WERI-Rb-1 (cell line): ENCODE data around the gene CCDC124.
A peak's percentile ranks its signal among the peaks of the same experiment; 100 is the strongest.
"Not testable (repeated sequence)": the region's sequence is repeated elsewhere in the genome, so short reads cannot be mapped to it uniquely, and the experiment has no call there.

Experiments
- DNase-seq: peaks from one replicate; pipeline ENCODE4 v3.0.0-alpha.2; 2020
- H3K27ac ChIP-seq: fragments of 250-450 bp; sonication (Bioruptor Pico); 2 replicates; pipeline ENCODE4 v1.5.1; 2020; ENCODE audit warnings: mild to moderate bottlenecking, moderate library complexity
- H3K27me3 ChIP-seq: fragments of 250-450 bp; sonication (Bioruptor Pico); 2 replicates; pipeline ENCODE4 v1.5.1; 2021; ENCODE audit warnings: mild to moderate bottlenecking, low read depth, moderate library complexity; ENCODE audit not compliant: insufficient read depth, severe bottlenecking
- H3K36me3 ChIP-seq: fragments of 250-450 bp; sonication (Bioruptor Pico); 2 replicates; pipeline ENCODE4 v1.5.1; 2020; ENCODE audit warnings: mild to moderate bottlenecking, moderate library complexity
- H3K4me3 ChIP-seq: 2 replicates; pipeline ENCODE4 v1.5.1; 2011; ENCODE audit warnings: low read depth, mild to moderate bottlenecking, control low read depth, low read length
- H3K9me3 ChIP-seq: fragments of 250-450 bp; sonication (Bioruptor Pico); 2 replicates; pipeline ENCODE4 v1.5.1; 2021; ENCODE audit warnings: mild to moderate bottlenecking, moderate library complexity; ENCODE audit not compliant: severe bottlenecking
- TF ChIP-seq, protein P1 (sequence below): IDR thresholded peaks from 2 replicates; pipeline ENCODE4 v1.5.1; 2011; ENCODE audit warnings: low read depth, mild to moderate bottlenecking, control low read depth, inconsistent platforms, low read length

Gene CCDC124

DNA sequence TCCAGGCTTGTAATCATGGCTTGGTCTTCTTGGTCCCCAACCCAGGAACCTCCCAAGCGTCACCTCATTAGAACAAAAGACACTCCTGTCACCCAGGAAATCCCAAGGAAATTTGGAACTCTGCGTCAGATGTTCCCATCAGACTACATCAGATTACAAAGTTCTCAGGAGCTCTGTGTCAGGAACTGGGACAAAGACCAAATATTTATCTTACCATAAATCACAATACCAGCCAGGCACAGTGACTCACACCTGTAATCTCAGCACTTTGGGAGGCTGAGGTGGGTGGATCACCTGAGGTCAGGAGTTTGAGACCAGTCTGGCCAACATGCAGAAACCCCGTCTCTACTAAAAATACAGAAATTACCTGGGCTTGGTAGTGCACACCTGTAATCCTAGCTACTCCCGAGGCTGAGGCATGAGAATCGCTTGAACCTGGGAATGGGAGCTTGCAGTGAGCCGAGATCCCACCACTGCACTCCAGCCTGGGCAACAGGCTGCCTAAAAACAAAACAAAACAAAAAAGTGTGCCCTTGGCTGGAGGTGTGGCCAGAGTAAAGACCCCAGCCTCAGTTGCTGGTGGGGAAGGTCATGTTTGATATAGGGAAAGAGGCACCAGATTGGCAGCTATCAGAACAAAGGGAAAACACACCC lies 16.7 kb upstream of the CCDC124 start:
- Histone ChIP-seq H3K4me3 (no peak overlapping the region), H3K27me3 (no peaks in the 10 kb centered on the region), H3K36me3 (no peaks in the 10 kb centered on the region), H3K9me3 (peaks cover 4% of the 10 kb centered on the region), H3K27ac (no peak overlapping the region)
- TF ChIP-seq, protein P1, sequence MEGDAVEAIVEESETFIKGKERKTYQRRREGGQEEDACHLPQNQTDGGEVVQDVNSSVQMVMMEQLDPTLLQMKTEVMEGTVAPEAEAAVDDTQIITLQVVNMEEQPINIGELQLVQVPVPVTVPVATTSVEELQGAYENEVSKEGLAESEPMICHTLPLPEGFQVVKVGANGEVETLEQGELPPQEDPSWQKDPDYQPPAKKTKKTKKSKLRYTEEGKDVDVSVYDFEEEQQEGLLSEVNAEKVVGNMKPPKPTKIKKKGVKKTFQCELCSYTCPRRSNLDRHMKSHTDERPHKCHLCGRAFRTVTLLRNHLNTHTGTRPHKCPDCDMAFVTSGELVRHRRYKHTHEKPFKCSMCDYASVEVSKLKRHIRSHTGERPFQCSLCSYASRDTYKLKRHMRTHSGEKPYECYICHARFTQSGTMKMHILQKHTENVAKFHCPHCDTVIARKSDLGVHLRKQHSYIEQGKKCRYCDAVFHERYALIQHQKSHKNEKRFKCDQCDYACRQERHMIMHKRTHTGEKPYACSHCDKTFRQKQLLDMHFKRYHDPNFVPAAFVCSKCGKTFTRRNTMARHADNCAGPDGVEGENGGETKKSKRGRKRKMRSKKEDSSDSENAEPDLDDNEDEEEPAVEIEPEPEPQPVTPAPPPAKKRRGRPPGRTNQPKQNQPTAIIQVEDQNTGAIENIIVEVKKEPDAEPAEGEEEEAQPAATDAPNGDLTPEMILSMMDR, result no peak
- DNase-seq, result no peak

DNA sequence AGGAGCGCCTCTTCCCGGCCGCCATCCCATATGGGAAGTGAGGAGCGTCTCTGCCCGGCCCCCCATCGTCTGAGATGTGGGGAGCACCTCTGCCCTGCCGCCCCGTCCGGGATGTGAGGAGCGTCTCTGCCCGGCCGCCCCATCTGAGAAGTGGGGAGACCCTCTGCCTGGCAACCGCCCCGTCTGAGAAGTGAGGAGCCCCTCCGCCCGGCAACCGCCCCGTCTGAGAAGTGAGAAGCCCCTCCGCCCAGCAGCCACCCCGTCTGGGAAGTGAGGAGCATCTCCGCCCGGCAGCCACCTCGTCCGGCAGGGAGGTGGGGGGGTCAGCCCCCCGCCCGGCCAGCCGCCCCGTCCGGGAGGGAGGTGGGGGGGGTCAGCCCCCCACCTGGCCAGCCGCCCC lies 14.7 kb upstream of the CCDC124 start:
- not testable (repeated sequence) for H3K27me3 ChIP-seq, DNase-seq, H3K4me3 ChIP-seq, H3K27ac ChIP-seq, H3K36me3 ChIP-seq, H3K9me3 ChIP-seq

DNA sequence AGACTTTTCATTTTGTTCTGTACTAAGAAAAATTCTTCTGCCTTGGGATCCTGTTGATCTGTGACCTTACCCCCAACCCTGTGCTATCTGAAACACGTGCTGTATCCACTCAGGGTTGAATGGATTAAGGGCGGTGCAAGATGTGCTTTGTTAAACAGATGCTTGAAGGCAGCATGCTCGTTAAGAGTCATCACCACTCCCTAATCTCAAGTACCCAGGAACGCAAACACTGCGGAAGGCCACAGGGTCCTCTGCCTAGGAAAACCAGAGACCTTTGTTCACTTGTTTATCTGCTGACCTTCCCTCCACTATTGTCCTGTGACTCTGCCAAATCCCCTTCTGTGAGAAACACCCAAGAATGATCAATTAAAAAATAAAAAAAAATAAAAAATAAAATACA lies 13.7 kb upstream of the CCDC124 start:
- H3K9me3 ChIP-seq, H3K27me3 ChIP-seq, H3K4me3 ChIP-seq, H3K36me3 ChIP-seq: not testable (repeated sequence)
- peak; percentile 17 for DNase-seq
- peak overlapping the region; percentile 46 for H3K27ac ChIP-seq

- Histone ChIP-seq H3K9me3 (peaks cover 4% of the 10 kb centered on the region), H3K27me3 (no peaks in the 10 kb centered on the region), H3K4me3 (no peak overlapping the region), H3K36me3 (no peaks in the 10 kb centered on the region), H3K27ac (no peak overlapping the region)
- DNase-seq, result no peak
- TF ChIP-seq, protein P1, result no peak
Observed at GRCh38 chr19:17920527-17920926, 12.3 kb upstream of the CCDC124 start.

GRCh38 chr19:17922138-17922537 lies 10.7 kb upstream of the CCDC124 start:
- Histone ChIP-seq H3K27me3 (no peaks in the 10 kb centered on the region), H3K27ac (peak overlapping the region; percentile 43), H3K4me3 (no peak overlapping the region), H3K9me3 (peaks cover 4% of the 10 kb centered on the region), H3K36me3 (no peaks in the 10 kb centered on the region)
- TF ChIP-seq, protein P1, result no peak
- DNase-seq, result peak; percentile 56

GRCh38 chr19:17926044-17926443 lies 6.8 kb upstream of the CCDC124 start:
- no peak for DNase-seq
- Histone ChIP-seq H3K4me3 (no peak overlapping the region), H3K27me3 (no peaks in the 10 kb centered on the region), H3K36me3 (no peaks in the 10 kb centered on the region), H3K27ac (no peak overlapping the region), H3K9me3 (no peaks in the 10 kb centered on the region)
- TF ChIP-seq, protein P1, result no peak

DNA sequence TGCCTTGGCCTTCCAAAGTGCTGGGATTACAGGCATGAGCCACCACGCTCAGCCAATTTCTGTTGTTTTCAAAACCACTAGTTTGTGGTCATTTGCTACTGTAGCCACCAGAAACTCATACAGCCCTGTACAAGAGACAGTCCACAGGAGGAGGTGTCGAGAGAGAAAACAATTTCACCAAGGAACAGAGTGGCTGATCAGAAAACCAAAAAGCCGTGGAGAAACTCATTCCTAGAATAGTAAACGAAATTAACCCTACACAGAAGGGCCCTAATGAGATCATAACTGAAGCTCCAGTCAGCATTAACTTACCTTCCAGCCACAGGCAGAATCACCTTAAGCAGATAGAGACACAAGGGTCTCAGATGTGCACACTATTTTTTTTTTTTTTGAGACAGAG lies 3.8 kb upstream of the CCDC124 start:
- Histone ChIP-seq H3K9me3 (no peaks in the 10 kb centered on the region), H3K4me3 (no peak overlapping the region), H3K36me3 (no peaks in the 10 kb centered on the region), H3K27ac (no peak overlapping the region), H3K27me3 (no peaks in the 10 kb centered on the region)
- no peak for DNase-seq
- TF ChIP-seq, protein P1, result no peak
